Measurements from ENCODE around the gene DIMT1. TPM values are rescaled to one million over a fixed set of nuclear protein-coding genes. Genes with fewer than 3 reads are reported as not detected.

DIMT1 gene
- total RNA-seq, 1 donor from 2014 or later = 23.2 TPM

DNA sequence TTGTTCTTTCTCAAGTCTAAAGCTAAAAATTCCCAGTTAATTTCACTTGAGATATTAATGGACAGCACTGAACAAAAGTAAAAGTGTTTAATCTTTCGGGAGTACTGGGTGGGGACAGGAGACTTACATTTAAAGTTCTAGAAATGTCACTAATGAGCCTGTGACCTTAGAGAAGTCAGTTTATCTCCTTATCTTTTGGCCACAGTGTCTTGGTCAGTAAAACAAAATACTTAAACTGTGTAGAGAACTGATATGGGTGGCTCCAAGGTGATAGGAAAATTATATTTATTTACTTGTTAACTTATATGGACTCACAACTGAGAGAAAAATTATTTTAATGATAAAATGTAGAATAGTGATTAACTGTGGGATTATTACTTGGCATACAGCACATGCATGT lies 17.7 kb upstream of the DIMT1 start:
- no peak overlapping the region for H3K4me3 ChIP-seq (ENCODE audit: low read depth, low read length)
- DNase-seq (ENCODE audit: low read depth) = no peak
- TF ChIP-seq, protein P1, sequence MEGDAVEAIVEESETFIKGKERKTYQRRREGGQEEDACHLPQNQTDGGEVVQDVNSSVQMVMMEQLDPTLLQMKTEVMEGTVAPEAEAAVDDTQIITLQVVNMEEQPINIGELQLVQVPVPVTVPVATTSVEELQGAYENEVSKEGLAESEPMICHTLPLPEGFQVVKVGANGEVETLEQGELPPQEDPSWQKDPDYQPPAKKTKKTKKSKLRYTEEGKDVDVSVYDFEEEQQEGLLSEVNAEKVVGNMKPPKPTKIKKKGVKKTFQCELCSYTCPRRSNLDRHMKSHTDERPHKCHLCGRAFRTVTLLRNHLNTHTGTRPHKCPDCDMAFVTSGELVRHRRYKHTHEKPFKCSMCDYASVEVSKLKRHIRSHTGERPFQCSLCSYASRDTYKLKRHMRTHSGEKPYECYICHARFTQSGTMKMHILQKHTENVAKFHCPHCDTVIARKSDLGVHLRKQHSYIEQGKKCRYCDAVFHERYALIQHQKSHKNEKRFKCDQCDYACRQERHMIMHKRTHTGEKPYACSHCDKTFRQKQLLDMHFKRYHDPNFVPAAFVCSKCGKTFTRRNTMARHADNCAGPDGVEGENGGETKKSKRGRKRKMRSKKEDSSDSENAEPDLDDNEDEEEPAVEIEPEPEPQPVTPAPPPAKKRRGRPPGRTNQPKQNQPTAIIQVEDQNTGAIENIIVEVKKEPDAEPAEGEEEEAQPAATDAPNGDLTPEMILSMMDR (conservative IDR thresholded peaks at IDR 0.05; ENCODE audit: low read depth, low read length) = no peak

DNA sequence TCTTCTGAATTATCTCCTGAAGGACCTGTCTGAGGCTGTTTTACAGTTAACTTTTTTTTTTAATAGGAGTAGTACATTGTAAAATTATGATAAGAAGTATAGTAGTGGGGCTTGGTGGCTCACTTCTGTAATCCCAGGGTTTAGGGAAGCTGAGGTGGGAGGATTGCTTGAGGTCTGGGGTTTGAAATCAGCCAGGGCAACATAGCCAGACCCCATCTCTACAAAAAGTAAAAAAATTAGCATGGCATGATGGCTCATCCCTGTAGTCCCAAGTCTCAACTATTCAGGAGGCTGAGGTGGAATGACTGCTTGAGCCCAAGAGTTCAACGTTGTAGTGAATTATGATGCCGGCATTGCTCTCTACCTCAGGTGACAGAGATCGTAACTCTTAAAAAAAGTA lies 15.9 kb upstream of the DIMT1 start:
- no peak overlapping the region for H3K4me3 ChIP-seq (ENCODE audit: low read depth, low read length)

GRCh38 chr5:62418462-62419076 lies 14.9 kb upstream of the DIMT1 start:
- H3K4me3 ChIP-seq (ENCODE audit: low read depth, low read length) = no peak overlapping the region
- DNase-seq (ENCODE audit: low read depth) = no peak
- TF ChIP-seq, protein P1 (conservative IDR thresholded peaks at IDR 0.05; ENCODE audit: low read depth, low read length) = no peak

More for the DNA sequence above, 15.9 kb upstream of the DIMT1 start:
- DNase-seq (ENCODE audit: low read depth) = no peak
- TF ChIP-seq, protein P1 (conservative IDR thresholded peaks at IDR 0.05; ENCODE audit: low read depth, low read length) = no peak

GRCh38 chr5:62413711-62414110 lies 10.0 kb upstream of the DIMT1 start:
- H3K4me3 ChIP-seq (ENCODE audit: low read depth, low read length) = peak overlapping the region; percentile 77
- no peak for DNase-seq (ENCODE audit: low read depth)
- TF ChIP-seq, protein P1 (conservative IDR thresholded peaks at IDR 0.05; ENCODE audit: low read depth, low read length) = no peak

- TF ChIP-seq, protein P1 (conservative IDR thresholded peaks at IDR 0.05; ENCODE audit: low read depth, low read length) = no peak
- peak; percentile 84 for DNase-seq (ENCODE audit: low read depth)
- peak within 1 kb of the TSS; percentile 77 for H3K4me3 ChIP-seq (ENCODE audit: low read depth, low read length)
Observed at GRCh38 chr5:62412549-62413329, 9.0 kb upstream of the DIMT1 start, which contains the start of gene IPO11. TSS of gene IPO11 (plus strand) at chr5:62412763. CDS start at chr5:62437280, 24,517 bp downstream.

DNA sequence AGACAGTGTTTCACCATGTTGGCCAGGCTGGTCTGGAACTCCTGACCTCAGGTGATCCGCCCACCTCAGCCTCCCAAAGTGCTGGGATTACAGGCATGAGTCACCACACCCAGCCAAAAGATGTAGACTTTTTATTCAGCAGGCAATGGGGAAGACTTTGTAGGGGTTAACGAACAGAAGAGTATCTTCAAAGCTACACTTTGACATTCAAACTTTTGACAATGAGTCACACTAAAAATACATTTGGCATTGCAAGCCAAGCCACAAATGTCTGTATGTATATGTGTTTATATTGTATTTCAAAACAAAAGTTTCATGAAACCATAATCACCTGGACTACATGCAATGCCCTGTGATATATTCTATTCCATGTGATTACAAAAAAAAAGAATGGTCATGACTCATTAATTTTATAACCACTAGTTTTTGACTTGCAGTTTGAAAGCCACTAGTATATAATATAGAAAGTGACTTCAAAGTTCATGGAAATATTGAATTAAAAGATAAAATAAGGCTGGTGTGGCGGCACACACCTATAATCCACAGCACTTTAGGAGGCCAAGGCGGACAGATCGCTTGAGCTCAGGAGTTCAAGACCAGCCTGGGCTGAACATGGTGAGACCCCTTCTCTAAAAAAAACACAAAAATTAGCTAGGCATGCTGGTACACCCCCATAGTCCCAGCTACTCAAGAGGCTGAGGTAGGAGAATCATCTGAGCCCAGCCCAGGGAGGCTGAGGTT lies 8.3 kb downstream of the DIMT1 start:
- TF ChIP-seq, protein P1 (conservative IDR thresholded peaks at IDR 0.05; ENCODE audit: low read depth, low read length) = no peak
- H3K4me3 ChIP-seq (ENCODE audit: low read depth, low read length) = no peak overlapping the region
- DNase-seq (ENCODE audit: low read depth) = no peak

Data from epithelial cell of proximal tubule (primary cell).